ENCODE measurements around the gene ANKRD27. TPM values are rescaled to one million over a fixed set of nuclear protein-coding genes. Genes with fewer than 3 reads are reported as not detected.

ANKRD27 gene
- polyA plus RNA-seq, 1 experiment = 25.7 TPM

DNA sequence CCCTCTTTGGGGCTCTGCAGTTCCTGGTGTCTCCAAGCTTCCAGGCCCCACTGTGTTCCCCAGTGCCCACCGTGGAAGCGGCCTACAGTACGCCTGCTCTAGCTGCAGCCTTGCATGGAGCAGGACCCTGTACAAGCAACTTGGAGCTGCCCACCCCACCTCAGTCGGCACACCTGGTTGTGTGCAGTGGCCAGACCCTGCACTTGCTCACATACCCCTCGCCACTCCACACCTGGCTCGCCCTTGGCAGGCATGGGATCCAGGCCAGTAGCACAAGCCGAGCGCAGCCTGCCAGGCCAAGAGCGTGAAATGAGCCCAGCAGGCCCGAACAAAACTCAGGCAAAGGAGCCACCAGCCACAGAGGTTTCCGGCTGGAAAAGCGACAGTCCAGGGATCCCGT is 36.4 kb downstream of the ANKRD27 start:
- H3K4me3 ChIP-seq (ENCODE audit: low read depth, low read length) = no peak overlapping the region
- ChIA-PET POLR2A (no interaction called here), CTCF (no interaction called here)
- peaks cover 33% of the 10 kb centered on the region for H3K36me3 ChIP-seq (ENCODE audit: control insufficient read depth, insufficient read depth, low read length)
- no peak for DNase-seq (ENCODE audit: low read depth)
- TF ChIP-seq, protein P1, sequence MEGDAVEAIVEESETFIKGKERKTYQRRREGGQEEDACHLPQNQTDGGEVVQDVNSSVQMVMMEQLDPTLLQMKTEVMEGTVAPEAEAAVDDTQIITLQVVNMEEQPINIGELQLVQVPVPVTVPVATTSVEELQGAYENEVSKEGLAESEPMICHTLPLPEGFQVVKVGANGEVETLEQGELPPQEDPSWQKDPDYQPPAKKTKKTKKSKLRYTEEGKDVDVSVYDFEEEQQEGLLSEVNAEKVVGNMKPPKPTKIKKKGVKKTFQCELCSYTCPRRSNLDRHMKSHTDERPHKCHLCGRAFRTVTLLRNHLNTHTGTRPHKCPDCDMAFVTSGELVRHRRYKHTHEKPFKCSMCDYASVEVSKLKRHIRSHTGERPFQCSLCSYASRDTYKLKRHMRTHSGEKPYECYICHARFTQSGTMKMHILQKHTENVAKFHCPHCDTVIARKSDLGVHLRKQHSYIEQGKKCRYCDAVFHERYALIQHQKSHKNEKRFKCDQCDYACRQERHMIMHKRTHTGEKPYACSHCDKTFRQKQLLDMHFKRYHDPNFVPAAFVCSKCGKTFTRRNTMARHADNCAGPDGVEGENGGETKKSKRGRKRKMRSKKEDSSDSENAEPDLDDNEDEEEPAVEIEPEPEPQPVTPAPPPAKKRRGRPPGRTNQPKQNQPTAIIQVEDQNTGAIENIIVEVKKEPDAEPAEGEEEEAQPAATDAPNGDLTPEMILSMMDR (IDR thresholded peaks at IDR 0.05; ENCODE audit: insufficient read depth, low read depth, low read length) = no peak
- H3K27me3 ChIP-seq (ENCODE audit: control insufficient read depth, insufficient read depth, low read length) = no peaks in the 10 kb centered on the region

DNA sequence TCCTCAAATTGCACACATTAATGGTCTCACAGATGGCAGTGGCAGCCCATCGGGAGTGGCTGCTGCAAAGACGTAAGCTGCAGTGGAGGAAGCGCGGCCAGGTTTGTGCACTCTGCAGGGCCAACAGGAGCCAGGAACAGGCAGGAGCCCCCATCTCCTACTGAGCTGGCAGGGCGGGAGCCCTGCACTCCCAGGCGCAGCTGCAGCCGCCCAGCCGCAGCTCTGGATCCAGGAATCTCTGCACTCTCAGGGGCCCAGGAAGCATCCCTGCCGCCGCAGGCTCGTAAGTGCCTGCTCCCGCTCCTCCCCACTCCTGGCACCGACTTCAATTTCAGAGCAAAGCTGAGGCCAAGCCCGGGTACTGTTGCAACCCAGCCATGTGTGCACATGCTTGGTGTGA is 37.5 kb downstream of the ANKRD27 start:
- no peak for DNase-seq (ENCODE audit: low read depth)
- Histone ChIP-seq H3K36me3 (ENCODE audit: control insufficient read depth, insufficient read depth, low read length) (peaks cover 26% of the 10 kb centered on the region), H3K27me3 (ENCODE audit: control insufficient read depth, insufficient read depth, low read length) (no peaks in the 10 kb centered on the region), H3K4me3 (ENCODE audit: low read depth, low read length) (no peak overlapping the region)
- TF ChIP-seq, protein P1 (IDR thresholded peaks at IDR 0.05; ENCODE audit: insufficient read depth, low read depth, low read length) = no peak
- ChIA-PET POLR2A (no interaction called here), CTCF (no interaction called here)

DNA sequence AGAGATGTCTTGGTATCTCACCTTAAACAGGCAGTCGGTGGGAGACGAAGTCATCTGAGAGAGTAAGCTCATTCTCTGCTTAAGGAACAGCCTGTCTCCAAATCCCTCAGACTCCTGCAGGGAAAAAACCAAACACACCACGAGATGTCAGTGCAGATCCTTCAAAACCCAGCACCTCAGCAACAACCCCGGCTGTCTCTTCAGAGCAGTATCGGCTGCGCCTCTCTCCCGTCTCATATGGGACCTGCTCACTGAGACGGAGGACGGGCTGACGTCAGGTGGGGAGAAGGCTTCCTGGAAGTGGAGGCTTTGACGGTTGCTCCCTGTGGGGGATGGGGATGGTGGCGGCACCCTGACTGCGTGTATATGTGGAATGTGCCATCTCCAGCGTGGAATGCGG is 43.6 kb downstream of the ANKRD27 start:
- ChIA-PET POLR2A (no interaction called here), CTCF (no interaction called here)
- TF ChIP-seq, protein P1 (IDR thresholded peaks at IDR 0.05; ENCODE audit: insufficient read depth, low read depth, low read length) = no peak

DNA sequence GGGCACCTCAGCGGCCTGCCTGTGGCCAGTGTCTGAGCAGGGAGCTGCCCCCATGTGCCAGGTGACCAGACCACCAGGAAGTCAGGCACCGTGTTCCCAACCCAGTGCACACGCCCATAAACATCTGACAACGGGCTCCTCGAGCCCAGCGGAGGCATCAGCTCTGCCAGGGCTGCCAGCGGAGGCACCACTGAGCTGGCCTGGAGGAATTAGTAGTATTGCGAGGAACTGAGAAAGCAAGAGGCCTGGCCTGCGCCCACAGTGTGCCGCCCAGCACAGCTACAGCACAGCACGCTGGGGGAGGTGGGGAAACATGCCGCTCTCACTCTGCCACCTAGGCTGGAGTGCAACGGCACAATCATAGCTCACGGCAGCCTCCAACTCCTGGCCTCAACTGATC is 44.6 kb downstream of the ANKRD27 start:
- Histone ChIP-seq H3K27me3 (ENCODE audit: control insufficient read depth, insufficient read depth, low read length) (no peaks in the 10 kb centered on the region), H3K4me3 (ENCODE audit: low read depth, low read length) (no peak overlapping the region), H3K36me3 (ENCODE audit: control insufficient read depth, insufficient read depth, low read length) (peaks cover 24% of the 10 kb centered on the region)
- TF ChIP-seq, protein P1 (IDR thresholded peaks at IDR 0.05; ENCODE audit: insufficient read depth, low read depth, low read length) = no peak
- no peak for DNase-seq (ENCODE audit: low read depth)
- POLR2A ChIA-PET = no interaction called here
- CTCF ChIA-PET = no interaction called here

More for the DNA sequence above, 43.6 kb downstream of the ANKRD27 start:
- Histone ChIP-seq H3K4me3 (ENCODE audit: low read depth, low read length) (no peak overlapping the region), H3K36me3 (ENCODE audit: control insufficient read depth, insufficient read depth, low read length) (peaks cover 24% of the 10 kb centered on the region), H3K27me3 (ENCODE audit: control insufficient read depth, insufficient read depth, low read length) (no peaks in the 10 kb centered on the region)
- no peak for DNase-seq (ENCODE audit: low read depth)

DNA sequence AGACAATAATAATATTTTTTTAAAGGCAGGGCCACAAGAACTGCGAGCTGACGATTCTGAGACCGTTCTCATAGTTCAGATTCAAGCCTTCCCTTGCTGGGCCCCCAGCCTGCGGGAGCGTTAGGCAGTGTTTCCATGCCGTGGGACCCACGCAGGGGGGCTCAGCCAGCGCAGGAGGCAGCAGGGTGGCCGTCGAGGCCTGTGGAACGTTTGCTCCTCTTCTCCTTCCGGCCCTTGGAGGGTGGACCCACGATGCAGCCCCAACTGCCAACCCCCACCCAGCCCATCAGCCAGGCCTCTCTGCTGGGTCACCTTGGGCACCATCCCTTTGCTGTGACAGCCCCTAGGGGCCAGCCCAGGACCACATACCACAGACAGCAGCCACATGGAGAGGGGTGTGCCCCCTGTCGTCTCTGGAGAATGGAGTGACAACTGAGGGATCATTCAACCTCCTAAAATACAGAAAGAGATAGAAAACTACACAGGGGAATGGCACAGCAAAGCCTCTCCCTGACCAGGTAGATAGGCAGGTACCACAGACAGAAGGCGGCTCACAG is 47.2 kb downstream of the ANKRD27 start:
- H3K36me3 ChIP-seq (ENCODE audit: control insufficient read depth, insufficient read depth, low read length) = peaks cover 29% of the 10 kb centered on the region
- no peaks in the 10 kb centered on the region for H3K27me3 ChIP-seq (ENCODE audit: control insufficient read depth, insufficient read depth, low read length)
- H3K4me3 ChIP-seq (ENCODE audit: low read depth, low read length) = no peak overlapping the region
- CTCF ChIA-PET = no interaction called here
- POLR2A ChIA-PET = no interaction called here
- DNase-seq (ENCODE audit: low read depth) = no peak
- TF ChIP-seq, protein P1 (IDR thresholded peaks at IDR 0.05; ENCODE audit: insufficient read depth, low read depth, low read length) = no peak
